22Rv1 (cell line): ENCODE data around the gene PLEKHA6.

ENCODE experiments used
- ZFX ChIP-seq: fragments of 450-650 bp; IDR thresholded peaks from 2 replicates; pipeline ENCODE4 v1.6.1; 2017; ENCODE audit warnings: antibody characterized with exemption, borderline replicate concordance
- TF ChIP-seq, protein P1 (sequence below): fragments of 450-650 bp; IDR thresholded peaks from 2 replicates; pipeline ENCODE4 v1.5.1; 2017; ENCODE audit warnings: mild to moderate bottlenecking

DNA sequence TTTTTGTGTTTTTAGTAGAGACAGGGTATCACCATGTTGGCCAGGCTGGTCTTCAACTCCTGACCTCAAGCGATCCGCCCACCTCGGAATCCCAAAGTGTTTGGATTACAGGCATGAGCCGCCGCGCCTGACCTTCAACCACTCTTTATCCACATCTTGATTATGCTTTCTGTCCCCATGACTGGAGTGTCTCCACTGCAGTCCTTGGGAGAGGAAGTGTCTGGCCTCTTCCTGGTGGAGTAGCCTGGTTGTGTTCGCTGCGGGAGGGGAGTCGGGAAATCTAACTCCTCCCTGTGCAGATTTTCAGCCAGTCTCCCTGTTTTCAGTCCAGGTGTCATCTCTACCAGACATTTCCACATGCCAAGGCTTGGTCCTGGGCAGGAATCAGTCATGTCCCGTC, 173.1 kb downstream of the PLEKHA6 start:
- TF ChIP-seq, protein P1, sequence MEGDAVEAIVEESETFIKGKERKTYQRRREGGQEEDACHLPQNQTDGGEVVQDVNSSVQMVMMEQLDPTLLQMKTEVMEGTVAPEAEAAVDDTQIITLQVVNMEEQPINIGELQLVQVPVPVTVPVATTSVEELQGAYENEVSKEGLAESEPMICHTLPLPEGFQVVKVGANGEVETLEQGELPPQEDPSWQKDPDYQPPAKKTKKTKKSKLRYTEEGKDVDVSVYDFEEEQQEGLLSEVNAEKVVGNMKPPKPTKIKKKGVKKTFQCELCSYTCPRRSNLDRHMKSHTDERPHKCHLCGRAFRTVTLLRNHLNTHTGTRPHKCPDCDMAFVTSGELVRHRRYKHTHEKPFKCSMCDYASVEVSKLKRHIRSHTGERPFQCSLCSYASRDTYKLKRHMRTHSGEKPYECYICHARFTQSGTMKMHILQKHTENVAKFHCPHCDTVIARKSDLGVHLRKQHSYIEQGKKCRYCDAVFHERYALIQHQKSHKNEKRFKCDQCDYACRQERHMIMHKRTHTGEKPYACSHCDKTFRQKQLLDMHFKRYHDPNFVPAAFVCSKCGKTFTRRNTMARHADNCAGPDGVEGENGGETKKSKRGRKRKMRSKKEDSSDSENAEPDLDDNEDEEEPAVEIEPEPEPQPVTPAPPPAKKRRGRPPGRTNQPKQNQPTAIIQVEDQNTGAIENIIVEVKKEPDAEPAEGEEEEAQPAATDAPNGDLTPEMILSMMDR: no peak
- no peak for TF ChIP-seq ZFX
